HepG2 (cell line): ENCODE data around the gene SIK2. TPM values are rescaled to one million over a fixed set of nuclear protein-coding genes. Genes with fewer than 3 reads are reported as not detected.

Experiments
- KLF6 ChIP-seq: IDR thresholded peaks from 2 replicates; pipeline ENCODE4 v1.8.0; 2016; ENCODE audit warnings: missing biosample characterization, missing genetic modification reagents
- PHF8 ChIP-seq: sonication (generic); formaldehyde crosslinking; IDR thresholded peaks from 2 replicates; pipeline ENCODE4 v1.5.0; 2020; ENCODE audit warnings: missing genetic modification reagents
- PRMT3 ChIP-seq: sonication (generic); formaldehyde crosslinking; IDR thresholded peaks from 2 replicates; pipeline ENCODE4 v1.8.1; 2022; ENCODE audit warnings: low read depth, mild to moderate bottlenecking, moderate library complexity, missing genetic modification reagents, borderline replicate concordance
- SALL1 ChIP-seq: sonication (generic); formaldehyde crosslinking; IDR thresholded peaks from 2 replicates; pipeline ENCODE4 v1.8.0; 2022; ENCODE audit warnings: mild to moderate bottlenecking, missing genetic modification reagents
- SIN3A ChIP-seq: IDR thresholded peaks from 2 replicates; pipeline ENCODE4 v1.6.1; 2011; ENCODE audit warnings: low read depth, mild to moderate bottlenecking, control low read depth, low read length, borderline replicate concordance
- TBX3 ChIP-seq: fragments of 450-650 bp; IDR thresholded peaks from 2 replicates; pipeline ENCODE4 v1.6.1; 2017; ENCODE audit warnings: antibody characterized with exemption, mild to moderate bottlenecking, inconsistent platforms, borderline replicate concordance
- TEAD3 ChIP-seq: optimal IDR thresholded peaks from 2 replicates; pipeline ENCODE3; 2016; ENCODE audit warnings: borderline replicate concordance
- ZBTB1 ChIP-seq: sonication (generic); formaldehyde crosslinking; IDR thresholded peaks from 2 replicates; pipeline ENCODE4 v1.4.0; 2020; ENCODE audit warnings: missing genetic modification reagents, borderline replicate concordance
- ZMYM3 ChIP-seq: sonication (generic); formaldehyde crosslinking; IDR thresholded peaks from 2 replicates; pipeline ENCODE4 v1.5.1; 2020; ENCODE audit warnings: mild to moderate bottlenecking, missing genetic modification reagents
- ZNF30 ChIP-seq: sonication (generic); formaldehyde crosslinking; IDR thresholded peaks from 2 replicates; pipeline ENCODE4 v1.5.0; 2020; ENCODE audit warnings: mild to moderate bottlenecking, missing genetic modification reagents
- ZNF558 ChIP-seq: sonication (generic); formaldehyde crosslinking; IDR thresholded peaks from 2 replicates; pipeline ENCODE4 v1.9.0; 2022; ENCODE audit warnings: mild to moderate bottlenecking, missing genetic modification reagents, borderline replicate concordance
- polyA plus RNA-seq, 8 experiments: library from polyadenylated mRNA; depleted of rRNA in 3 of 8; stranded (reverse) in 7 of 8; unstranded in 1 of 8; fragments of >200 nt; fragmentation: Illumina TruSeq in 4 of 8; extraction: Trizol in 4 of 8; gene quantifications; 2 replicates each; pipeline versions ENCODE4 v1.2.1 to v1.2.3, GENCODE V29; 2011 to 2016; ENCODE audit warnings: low read depth in 4 of 8, missing spikeins in 1 of 8, mixed read lengths in 1 of 8; ENCODE audit not compliant: insufficient read depth in 1 of 8
- total RNA-seq, 5 experiments: library from RNA; depleted of rRNA; stranded (reverse); fragments of >200 nt; fragmentation: Illumina TruSeq; extraction: Trizol; gene quantifications; 2 replicates each; pipeline ENCODE4 v1.2.3, GENCODE V29; 2016; ENCODE audit warnings: low read depth in 1 of 5
- TF ChIP-seq, protein P1 (sequence below): IDR thresholded peaks from 2 replicates; pipeline ENCODE4 v1.6.1; 2016; ENCODE audit warnings: missing genetic modification reagents, missing compliant biosample characterization
- TF ChIP-seq, protein P2 (sequence below): sonication (generic); formaldehyde crosslinking; IDR thresholded peaks from 2 replicates; pipeline ENCODE4 v1.4.0; 2020; ENCODE audit warnings: mild to moderate bottlenecking, missing genetic modification reagents
- TF ChIP-seq, protein P3 (sequence below): sonication (generic); formaldehyde crosslinking; IDR thresholded peaks from 2 replicates; pipeline ENCODE4 v1.5.0; 2020; ENCODE audit warnings: missing genetic modification reagents
- TF ChIP-seq, protein P4 (sequence below): sonication (generic); formaldehyde crosslinking; IDR thresholded peaks from 2 replicates; pipeline ENCODE4 v1.5.1; 2020; ENCODE audit warnings: missing genetic modification reagents, mild to moderate bottlenecking, borderline replicate concordance
- TF ChIP-seq, protein P5 (sequence below): sonication (generic); formaldehyde crosslinking; IDR thresholded peaks from 2 replicates; pipeline ENCODE4 v1.4.0; 2020; ENCODE audit warnings: missing genetic modification reagents
- TF ChIP-seq, protein P6 (sequence below): sonication (generic); formaldehyde crosslinking; IDR thresholded peaks from 2 replicates; pipeline ENCODE4; 2020; ENCODE audit warnings: missing genetic modification reagents, mild to moderate bottlenecking, borderline replicate concordance

Gene SIK2
- total and polyA plus RNA-seq, 2 of the 13 experiments (the other 11 are each of a cell fraction or from before 2014, with no cell fraction given): 8.1 to 15.4 TPM

DNA sequence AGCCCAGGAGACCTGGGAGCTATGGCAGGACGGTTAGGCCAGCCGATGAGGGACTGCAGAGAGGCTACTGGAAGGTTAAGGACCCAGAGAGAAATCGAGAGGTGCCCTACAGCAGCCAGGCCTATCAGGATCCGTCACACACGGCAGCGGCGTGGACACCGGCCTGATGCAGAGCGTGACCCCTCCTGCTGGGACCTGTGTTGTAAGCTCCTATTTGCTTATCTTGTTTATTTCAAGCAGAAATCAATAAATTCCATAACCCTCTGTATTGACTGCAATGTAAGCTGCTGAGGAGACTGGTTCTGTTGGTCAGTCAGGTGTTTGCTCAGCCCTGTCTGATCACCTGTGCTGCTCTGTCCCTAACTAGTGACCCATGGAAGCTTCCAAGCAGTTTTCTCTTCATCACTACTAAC lies 124.1 kb downstream of the SIK2 start (continued):
- TF ChIP-seq, protein P1, sequence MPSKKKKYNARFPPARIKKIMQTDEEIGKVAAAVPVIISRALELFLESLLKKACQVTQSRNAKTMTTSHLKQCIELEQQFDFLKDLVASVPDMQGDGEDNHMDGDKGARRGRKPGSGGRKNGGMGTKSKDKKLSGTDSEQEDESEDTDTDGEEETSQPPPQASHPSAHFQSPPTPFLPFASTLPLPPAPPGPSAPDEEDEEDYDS (CRISPR knock-in tag): no peak
- TF ChIP-seq, protein P2, sequence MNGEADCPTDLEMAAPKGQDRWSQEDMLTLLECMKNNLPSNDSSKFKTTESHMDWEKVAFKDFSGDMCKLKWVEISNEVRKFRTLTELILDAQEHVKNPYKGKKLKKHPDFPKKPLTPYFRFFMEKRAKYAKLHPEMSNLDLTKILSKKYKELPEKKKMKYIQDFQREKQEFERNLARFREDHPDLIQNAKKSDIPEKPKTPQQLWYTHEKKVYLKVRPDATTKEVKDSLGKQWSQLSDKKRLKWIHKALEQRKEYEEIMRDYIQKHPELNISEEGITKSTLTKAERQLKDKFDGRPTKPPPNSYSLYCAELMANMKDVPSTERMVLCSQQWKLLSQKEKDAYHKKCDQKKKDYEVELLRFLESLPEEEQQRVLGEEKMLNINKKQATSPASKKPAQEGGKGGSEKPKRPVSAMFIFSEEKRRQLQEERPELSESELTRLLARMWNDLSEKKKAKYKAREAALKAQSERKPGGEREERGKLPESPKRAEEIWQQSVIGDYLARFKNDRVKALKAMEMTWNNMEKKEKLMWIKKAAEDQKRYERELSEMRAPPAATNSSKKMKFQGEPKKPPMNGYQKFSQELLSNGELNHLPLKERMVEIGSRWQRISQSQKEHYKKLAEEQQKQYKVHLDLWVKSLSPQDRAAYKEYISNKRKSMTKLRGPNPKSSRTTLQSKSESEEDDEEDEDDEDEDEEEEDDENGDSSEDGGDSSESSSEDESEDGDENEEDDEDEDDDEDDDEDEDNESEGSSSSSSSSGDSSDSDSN (CRISPR knock-in tag): peak; percentile 55; the same call in 1 of the 2 replicates
- TF ChIP-seq, protein P3, sequence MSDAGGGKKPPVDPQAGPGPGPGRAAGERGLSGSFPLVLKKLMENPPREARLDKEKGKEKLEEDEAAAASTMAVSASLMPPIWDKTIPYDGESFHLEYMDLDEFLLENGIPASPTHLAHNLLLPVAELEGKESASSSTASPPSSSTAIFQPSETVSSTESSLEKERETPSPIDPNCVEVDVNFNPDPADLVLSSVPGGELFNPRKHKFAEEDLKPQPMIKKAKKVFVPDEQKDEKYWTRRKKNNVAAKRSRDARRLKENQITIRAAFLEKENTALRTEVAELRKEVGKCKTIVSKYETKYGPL (CRISPR knock-in tag): no peak
- TF ChIP-seq PHF8: no peak
- TF ChIP-seq PRMT3 (CRISPR knock-in tag): no peak
- TF ChIP-seq, protein P4, sequence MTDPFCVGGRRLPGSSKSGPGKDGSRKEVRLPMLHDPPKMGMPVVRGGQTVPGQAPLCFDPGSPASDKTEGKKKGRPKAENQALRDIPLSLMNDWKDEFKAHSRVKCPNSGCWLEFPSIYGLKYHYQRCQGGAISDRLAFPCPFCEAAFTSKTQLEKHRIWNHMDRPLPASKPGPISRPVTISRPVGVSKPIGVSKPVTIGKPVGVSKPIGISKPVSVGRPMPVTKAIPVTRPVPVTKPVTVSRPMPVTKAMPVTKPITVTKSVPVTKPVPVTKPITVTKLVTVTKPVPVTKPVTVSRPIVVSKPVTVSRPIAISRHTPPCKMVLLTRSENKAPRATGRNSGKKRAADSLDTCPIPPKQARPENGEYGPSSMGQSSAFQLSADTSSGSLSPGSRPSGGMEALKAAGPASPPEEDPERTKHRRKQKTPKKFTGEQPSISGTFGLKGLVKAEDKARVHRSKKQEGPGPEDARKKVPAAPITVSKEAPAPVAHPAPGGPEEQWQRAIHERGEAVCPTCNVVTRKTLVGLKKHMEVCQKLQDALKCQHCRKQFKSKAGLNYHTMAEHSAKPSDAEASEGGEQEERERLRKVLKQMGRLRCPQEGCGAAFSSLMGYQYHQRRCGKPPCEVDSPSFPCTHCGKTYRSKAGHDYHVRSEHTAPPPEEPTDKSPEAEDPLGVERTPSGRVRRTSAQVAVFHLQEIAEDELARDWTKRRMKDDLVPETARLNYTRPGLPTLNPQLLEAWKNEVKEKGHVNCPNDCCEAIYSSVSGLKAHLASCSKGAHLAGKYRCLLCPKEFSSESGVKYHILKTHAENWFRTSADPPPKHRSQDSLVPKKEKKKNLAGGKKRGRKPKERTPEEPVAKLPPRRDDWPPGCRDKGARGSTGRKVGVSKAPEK: no peak
- 0 out of 2 replicates have a peak, but pooled peaks have one; percentile 68 for TF ChIP-seq KLF6
- TF ChIP-seq, protein P5, sequence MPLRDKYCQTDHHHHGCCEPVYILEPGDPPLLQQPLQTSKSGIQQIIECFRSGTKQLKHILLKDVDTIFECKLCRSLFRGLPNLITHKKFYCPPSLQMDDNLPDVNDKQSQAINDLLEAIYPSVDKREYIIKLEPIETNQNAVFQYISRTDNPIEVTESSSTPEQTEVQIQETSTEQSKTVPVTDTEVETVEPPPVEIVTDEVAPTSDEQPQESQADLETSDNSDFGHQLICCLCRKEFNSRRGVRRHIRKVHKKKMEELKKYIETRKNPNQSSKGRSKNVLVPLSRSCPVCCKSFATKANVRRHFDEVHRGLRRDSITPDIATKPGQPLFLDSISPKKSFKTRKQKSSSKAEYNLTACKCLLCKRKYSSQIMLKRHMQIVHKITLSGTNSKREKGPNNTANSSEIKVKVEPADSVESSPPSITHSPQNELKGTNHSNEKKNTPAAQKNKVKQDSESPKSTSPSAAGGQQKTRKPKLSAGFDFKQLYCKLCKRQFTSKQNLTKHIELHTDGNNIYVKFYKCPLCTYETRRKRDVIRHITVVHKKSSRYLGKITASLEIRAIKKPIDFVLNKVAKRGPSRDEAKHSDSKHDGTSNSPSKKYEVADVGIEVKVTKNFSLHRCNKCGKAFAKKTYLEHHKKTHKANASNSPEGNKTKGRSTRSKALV: no peak
- TF ChIP-seq SIN3A: peak; percentile 56; the same call in 1 of the 2 replicates
- no peak for TF ChIP-seq ZNF30 (CRISPR knock-in tag)
- TF ChIP-seq ZNF558 (CRISPR knock-in tag): no peak
- TF ChIP-seq TEAD3 (CRISPR knock-in tag): peak; percentile 83
- no peak for TF ChIP-seq ZBTB1
- TF ChIP-seq, protein P6, sequence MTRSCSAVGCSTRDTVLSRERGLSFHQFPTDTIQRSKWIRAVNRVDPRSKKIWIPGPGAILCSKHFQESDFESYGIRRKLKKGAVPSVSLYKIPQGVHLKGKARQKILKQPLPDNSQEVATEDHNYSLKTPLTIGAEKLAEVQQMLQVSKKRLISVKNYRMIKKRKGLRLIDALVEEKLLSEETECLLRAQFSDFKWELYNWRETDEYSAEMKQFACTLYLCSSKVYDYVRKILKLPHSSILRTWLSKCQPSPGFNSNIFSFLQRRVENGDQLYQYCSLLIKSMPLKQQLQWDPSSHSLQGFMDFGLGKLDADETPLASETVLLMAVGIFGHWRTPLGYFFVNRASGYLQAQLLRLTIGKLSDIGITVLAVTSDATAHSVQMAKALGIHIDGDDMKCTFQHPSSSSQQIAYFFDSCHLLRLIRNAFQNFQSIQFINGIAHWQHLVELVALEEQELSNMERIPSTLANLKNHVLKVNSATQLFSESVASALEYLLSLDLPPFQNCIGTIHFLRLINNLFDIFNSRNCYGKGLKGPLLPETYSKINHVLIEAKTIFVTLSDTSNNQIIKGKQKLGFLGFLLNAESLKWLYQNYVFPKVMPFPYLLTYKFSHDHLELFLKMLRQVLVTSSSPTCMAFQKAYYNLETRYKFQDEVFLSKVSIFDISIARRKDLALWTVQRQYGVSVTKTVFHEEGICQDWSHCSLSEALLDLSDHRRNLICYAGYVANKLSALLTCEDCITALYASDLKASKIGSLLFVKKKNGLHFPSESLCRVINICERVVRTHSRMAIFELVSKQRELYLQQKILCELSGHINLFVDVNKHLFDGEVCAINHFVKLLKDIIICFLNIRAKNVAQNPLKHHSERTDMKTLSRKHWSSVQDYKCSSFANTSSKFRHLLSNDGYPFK: peak; percentile 47; the same call in 1 of the 2 replicates
- TF ChIP-seq TBX3: peak; percentile 75; the same call in 1 of the 2 replicates
- TF ChIP-seq ZMYM3 (CRISPR knock-in tag): peak; percentile 58; the same call in 1 of the 2 replicates
- peak; percentile 100 for TF ChIP-seq SALL1
